GM12865 (cell line): ENCODE measurements around the gene CKAP2L.

Experiments
- DNase-seq: peaks from one replicate; pipeline ENCODE4 v3.0.0; 2010; ENCODE audit warnings: low read depth
- H3K4me3 ChIP-seq: 2 replicates; pipeline ENCODE4 v1.5.1; 2011; ENCODE audit warnings: mild to moderate bottlenecking, low read depth, low read length, control low read depth
- TF ChIP-seq, protein P1 (sequence below): IDR thresholded peaks from 2 replicates; pipeline ENCODE4 v1.5.1; 2011; ENCODE audit warnings: low read length, control low read depth, low read depth, inconsistent platforms; ENCODE audit not compliant: insufficient read depth; ENCODE audit errors: missing control alignments

Gene CKAP2L

DNA sequence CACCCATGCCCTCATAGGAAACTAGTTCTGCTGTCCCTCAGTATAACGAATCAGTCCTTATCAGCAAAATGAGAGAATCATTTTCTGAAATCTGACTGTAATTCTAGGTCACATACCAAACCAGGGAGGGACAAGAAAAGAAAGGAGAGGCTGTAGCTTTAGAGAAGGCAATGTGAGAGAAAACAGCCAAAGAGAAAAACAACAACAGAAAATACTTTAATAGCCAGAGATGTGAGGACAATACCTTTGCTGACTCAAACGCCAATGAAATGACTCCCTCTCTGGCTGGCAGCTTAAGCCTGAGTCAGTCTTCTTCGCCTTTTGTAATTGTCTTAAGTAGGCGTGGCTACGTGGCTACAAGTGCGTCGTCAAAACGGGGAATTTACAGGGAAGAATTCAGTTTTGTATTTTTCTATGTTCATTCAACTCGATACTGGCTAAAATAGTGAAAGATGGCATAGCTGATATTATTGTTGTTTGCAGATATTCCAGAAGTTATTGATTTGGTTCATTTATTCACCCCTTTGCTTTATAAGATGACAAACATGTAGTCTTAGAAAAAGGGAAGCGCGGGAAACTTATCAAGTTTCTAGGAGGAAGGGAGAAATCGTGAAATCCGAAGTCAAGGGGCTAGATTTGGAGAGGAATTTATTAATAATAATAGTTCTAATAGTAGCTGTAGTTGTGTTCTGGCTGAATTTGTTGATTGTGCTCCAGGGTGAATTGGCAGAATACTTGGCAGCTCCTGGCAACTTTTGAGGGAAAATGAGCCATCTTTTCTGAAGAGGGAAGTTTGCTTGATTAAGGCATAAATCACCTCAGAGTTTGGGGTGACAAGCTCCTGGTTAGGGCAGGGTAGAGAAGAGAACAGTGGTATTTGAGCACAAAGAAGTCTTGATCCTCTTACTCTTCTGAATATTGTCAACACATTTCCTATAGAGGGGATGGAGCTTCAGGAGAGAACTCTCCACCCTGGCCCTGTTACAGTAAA is 20.1 kb upstream of the CKAP2L start, which contains the start of gene IL1A:
IL1A (minus strand) TSS at position 295 of the 991 bp plus-strand sequence. CDS start 723 bp downstream, outside the sequence.
- H3K4me3 ChIP-seq = peak within 1 kb of the TSS; percentile 41
- TF ChIP-seq, protein P1, sequence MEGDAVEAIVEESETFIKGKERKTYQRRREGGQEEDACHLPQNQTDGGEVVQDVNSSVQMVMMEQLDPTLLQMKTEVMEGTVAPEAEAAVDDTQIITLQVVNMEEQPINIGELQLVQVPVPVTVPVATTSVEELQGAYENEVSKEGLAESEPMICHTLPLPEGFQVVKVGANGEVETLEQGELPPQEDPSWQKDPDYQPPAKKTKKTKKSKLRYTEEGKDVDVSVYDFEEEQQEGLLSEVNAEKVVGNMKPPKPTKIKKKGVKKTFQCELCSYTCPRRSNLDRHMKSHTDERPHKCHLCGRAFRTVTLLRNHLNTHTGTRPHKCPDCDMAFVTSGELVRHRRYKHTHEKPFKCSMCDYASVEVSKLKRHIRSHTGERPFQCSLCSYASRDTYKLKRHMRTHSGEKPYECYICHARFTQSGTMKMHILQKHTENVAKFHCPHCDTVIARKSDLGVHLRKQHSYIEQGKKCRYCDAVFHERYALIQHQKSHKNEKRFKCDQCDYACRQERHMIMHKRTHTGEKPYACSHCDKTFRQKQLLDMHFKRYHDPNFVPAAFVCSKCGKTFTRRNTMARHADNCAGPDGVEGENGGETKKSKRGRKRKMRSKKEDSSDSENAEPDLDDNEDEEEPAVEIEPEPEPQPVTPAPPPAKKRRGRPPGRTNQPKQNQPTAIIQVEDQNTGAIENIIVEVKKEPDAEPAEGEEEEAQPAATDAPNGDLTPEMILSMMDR = no peak
- DNase-seq = peak; percentile 51

DNA sequence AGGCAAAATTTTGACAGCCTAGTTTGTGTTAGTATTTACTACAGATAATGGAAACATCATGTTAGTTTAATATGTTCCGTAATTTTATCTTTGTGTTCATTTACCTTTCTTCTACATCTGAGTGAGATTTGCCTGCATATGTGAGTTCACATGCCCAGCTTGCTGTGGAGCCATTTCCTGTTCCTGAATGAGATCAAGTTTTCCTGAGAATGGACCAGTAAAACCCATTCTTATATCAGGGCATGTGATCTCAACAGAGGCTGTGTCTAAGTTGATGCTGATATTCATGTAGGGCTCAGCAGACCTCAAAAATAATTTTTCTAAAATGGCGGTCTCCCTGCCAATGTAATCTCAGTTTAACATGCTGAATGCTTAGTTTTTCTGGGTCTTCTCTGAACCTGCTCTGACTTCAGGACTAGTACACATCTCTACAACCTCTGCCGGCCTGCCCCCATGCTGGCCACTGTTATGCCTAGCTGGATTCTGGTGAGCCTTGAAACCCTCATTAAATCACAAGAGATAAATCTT is 18.8 kb upstream of the CKAP2L start:
- TF ChIP-seq, protein P1 = no peak
- no peak for DNase-seq
- H3K4me3 ChIP-seq = peak overlapping the region; percentile 41

DNA sequence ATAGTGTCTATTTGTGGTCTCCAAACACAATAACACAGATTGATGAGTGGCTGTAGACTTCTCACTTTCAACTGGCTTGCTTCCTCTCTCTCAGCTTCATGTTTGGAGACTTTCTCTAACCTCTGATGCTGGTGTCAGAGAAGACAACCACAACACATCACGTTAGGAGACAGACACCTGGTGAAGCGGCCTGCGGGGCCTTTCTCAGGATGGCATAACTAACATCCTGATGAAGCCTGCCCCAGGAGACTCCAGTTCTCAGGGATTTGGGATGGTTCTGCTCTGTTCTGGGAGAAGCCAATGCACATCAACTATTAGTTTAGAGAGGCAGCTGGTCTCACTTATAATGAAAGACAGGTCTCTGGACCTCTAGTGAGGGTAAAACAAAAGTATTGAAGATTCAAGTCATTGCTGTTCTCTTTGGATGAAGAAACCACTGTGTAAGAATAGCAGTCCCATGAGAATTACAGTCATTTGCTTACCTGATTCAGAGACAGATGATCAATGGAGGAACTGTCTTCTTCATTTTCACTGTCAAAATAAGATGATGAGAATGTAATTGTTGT is 17.9 kb upstream of the CKAP2L start:
- H3K4me3 ChIP-seq = peak overlapping the region; percentile 41
- TF ChIP-seq, protein P1 = no peak

DNA sequence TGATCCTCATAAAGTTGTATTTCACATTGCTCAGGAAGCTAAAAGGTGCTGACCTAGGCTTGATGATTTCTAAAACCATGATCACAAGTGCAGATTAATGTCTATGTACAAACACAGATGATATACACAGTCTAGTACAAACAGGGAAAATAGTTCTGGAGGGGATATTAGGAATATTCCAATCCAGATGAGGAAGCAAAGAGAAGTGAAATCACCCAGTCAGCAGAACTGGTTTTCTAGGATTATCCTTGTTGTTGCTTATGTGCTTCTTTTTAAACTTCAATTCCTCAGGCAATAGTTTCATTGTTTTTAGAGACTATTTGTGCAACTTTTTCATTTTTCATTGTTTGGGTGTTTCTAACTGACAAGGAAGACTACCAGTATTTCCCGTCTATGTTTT is 15.2 kb upstream of the CKAP2L start:
- TF ChIP-seq, protein P1 = no peak
- DNase-seq = no peak
- no peak overlapping the region for H3K4me3 ChIP-seq

More for the DNA sequence above, 17.9 kb upstream of the CKAP2L start:
- peak; percentile 79 for DNase-seq

DNA sequence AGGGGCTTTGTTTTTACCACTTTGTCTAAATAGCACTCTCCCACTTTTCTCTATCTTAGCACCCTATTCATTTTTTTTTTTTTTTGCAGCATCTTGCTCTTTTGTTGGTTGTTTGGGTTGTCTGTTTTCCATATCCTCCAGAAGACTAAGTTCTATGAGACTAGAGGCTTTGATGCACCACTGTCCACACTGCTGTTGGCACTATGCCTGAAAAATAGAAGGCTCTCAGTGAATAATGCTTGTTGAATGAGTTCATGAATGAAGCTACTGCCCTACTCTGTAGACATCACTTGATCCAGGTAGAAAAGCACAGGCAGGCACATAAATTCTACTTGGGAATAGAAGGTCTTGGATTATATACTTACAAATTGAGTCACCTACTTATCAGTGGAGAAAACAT is 12.6 kb upstream of the CKAP2L start:
- TF ChIP-seq, protein P1 = no peak
- no peak for DNase-seq
- no peak overlapping the region for H3K4me3 ChIP-seq

DNA sequence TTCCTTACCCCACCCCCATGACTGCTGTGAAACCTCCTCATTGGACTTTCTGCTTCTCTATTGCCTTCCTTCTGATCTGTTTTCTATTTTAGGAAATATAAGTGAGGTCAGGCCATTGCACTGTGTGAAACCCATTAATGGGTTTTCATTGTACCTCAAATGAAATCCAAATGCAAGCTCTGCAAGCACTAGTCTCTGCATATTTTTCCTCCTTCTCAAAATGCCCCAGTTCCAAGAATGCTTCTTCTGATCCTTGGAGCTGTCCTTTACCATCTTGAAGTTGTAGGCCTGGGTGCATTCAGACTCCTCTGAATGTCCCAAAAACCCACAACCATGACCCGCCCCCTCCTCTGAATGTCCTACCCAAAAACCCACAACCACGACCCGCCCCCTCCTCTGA is 11.7 kb upstream of the CKAP2L start:
- DNase-seq = no peak
- TF ChIP-seq, protein P1 = no peak
- no peak overlapping the region for H3K4me3 ChIP-seq
